Retinal pigment epithelial cell (primary cell): ENCODE measurements around the gene TVP23A.
A peak's percentile ranks its signal among the peaks of the same experiment; 100 is the strongest.

ENCODE experiments used
- DNase-seq: peaks from one replicate; pipeline ENCODE4 v3.0.0-alpha.2; 2010; ENCODE audit warnings: low read depth
- H3K4me3 ChIP-seq: 2 replicates; pipeline ENCODE4 v1.5.1; 2011; ENCODE audit warnings: mild to moderate bottlenecking, low read length, control low read depth, moderate library complexity
- TF ChIP-seq, protein P1 (sequence below): conservative IDR thresholded peaks from 2 replicates; pipeline ENCODE4 v1.5.1; 2011; ENCODE audit warnings: low read depth, low read length, control low read depth, inconsistent platforms

Gene TVP23A

GRCh38 chr16:10760858-10761257, 57.7 kb downstream of the TVP23A start:
- DNase-seq: no peak
- TF ChIP-seq, protein P1, sequence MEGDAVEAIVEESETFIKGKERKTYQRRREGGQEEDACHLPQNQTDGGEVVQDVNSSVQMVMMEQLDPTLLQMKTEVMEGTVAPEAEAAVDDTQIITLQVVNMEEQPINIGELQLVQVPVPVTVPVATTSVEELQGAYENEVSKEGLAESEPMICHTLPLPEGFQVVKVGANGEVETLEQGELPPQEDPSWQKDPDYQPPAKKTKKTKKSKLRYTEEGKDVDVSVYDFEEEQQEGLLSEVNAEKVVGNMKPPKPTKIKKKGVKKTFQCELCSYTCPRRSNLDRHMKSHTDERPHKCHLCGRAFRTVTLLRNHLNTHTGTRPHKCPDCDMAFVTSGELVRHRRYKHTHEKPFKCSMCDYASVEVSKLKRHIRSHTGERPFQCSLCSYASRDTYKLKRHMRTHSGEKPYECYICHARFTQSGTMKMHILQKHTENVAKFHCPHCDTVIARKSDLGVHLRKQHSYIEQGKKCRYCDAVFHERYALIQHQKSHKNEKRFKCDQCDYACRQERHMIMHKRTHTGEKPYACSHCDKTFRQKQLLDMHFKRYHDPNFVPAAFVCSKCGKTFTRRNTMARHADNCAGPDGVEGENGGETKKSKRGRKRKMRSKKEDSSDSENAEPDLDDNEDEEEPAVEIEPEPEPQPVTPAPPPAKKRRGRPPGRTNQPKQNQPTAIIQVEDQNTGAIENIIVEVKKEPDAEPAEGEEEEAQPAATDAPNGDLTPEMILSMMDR: no peak

DNA sequence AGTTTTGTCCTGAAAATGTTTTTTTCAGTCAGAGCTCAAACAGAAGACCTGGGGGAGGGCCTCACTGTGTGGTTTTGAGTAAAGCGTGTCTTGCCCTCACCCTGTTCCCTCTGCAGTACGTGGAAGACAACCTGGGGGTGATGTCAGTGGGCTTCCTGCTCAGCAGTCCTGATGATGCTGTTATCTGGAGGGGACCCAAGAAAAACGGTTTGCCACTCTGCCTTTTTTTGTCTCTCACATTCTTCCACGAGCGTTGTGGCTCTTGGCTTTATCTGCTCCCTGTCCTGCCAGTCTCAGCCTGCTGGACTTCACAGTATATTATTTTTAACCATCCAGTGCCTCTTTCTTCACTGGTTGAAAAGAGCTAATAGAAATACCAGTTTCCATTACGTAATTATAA, 62.0 kb downstream of the TVP23A start:
- no peak for DNase-seq
- TF ChIP-seq, protein P1: no peak
- no peak overlapping the region for H3K4me3 ChIP-seq

More at GRCh38 chr16:10760858-10761257, 57.7 kb downstream of the TVP23A start:
- no peak overlapping the region for H3K4me3 ChIP-seq

DNA sequence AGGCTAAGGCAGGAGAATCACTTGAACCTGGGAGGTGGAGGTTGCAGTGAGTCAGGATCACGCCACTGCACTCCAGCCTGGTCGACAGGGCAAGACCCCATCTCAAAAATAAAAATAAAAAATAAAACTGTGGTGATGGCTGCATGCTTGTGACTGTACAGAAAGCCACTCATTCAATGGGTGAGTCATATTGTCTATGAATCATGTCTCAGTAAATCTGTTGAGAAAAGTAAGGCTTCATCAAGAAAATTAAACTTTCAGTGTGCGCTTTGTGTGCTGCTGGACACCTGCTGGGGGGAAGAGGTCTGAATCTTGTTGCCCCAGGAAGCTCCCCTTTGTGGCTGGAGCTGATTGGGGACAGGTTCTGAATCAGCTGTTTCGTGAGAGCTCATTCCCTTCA, 63.7 kb downstream of the TVP23A start:
- TF ChIP-seq, protein P1: no peak
- peak; percentile 41 for DNase-seq

DNA sequence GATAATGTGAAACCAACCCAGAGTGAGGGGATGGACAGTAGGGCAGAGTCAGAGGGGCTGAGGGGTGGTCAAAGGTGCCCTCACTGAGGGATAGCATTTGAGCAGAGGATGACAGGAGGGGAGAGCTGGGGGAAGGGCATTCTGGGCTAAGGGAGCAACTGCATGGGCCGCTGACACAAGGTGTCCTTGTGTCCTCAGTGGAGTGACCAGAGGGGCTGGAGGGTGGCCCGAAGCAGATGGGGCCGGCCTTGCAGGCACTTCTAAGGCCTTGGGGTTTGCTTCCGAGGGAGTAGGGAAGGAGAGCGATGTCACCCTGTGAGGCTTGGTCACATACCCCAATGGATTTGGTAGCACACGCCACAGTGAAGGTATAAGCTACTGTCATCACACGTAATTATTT, 64.9 kb downstream of the TVP23A start:
- H3K4me3 ChIP-seq: no peak overlapping the region
- DNase-seq: no peak
- TF ChIP-seq, protein P1: no peak

More for the DNA sequence above, 63.7 kb downstream of the TVP23A start:
- no peak overlapping the region for H3K4me3 ChIP-seq

GRCh38 chr16:10752843-10753523, 65.6 kb downstream of the TVP23A start:
- TF ChIP-seq, protein P1: no peak
- no peak overlapping the region for H3K4me3 ChIP-seq
- DNase-seq: no peak

GRCh38 chr16:10751291-10751697, 67.3 kb downstream of the TVP23A start:
- H3K4me3 ChIP-seq: no peak overlapping the region
- no peak for DNase-seq
- TF ChIP-seq, protein P1: no peak

DNA sequence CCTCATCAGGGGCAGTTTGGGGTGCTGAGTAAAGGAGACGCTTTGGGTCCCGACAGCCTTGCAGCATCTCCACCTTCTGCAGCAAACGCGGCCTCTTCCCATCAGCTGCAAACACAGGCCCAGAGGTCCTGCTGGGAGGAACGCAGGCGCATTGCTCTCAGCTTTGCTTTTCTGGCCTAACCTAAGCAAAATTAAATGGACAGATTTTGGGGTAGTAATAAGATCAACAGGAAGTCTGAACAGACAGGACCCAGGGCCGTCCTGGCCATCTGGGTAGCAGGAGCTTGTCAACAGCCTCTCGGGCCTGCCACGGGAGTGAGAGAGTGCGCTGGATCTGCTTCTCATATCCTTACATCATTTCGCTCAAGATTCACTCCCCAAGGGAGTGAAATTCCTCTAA, 67.8 kb downstream of the TVP23A start:
- no peak for DNase-seq
- TF ChIP-seq, protein P1: no peak
- H3K4me3 ChIP-seq: no peak overlapping the region
